Liver (tissue), 9 donors: Measurements from ENCODE around the gene LPO. TPM values are rescaled to one million over a fixed set of nuclear protein-coding genes. Genes with fewer than 3 reads are reported as not detected.

Experiments used
- DNase-seq: peaks from one replicate; pipeline ENCODE4 v3.0.0-alpha.2; 2017; ENCODE audit warnings: low spot score
- H3K27ac ChIP-seq, 2 donors: one replicate each; pipeline ENCODE4 v1.7.0; 2013; ENCODE audit warnings: inconsistent platforms in 2 of 2, low read length in 2 of 2, control low read depth in 1 of 2, low read depth in 1 of 2, mild to moderate bottlenecking in 1 of 2
- H3K27me3 ChIP-seq, 4 donors: one replicate each; pipeline versions ENCODE4 v1.6.1 to v1.7.0; 2013; ENCODE audit warnings: low read length in 3 of 4, inconsistent platforms in 1 of 4, mild to moderate bottlenecking in 1 of 4, moderate library complexity in 1 of 4; ENCODE audit not compliant: control insufficient read depth in 4 of 4, insufficient read depth in 4 of 4
- H3K36me3 ChIP-seq, 4 donors: one replicate each; pipeline versions ENCODE4 v1.6.1 to v1.7.0; 2013; ENCODE audit warnings: low read length in 3 of 4, mild to moderate bottlenecking in 3 of 4, low read depth in 1 of 4, moderate library complexity in 1 of 4; ENCODE audit not compliant: control insufficient read depth in 4 of 4, insufficient read depth in 3 of 4
- H3K4me1 ChIP-seq, 4 donors: one replicate each; pipeline versions ENCODE4 v1.6.1 to v1.7.0; 2013; ENCODE audit warnings: low read length in 3 of 4, mild to moderate bottlenecking in 3 of 4, moderate library complexity in 1 of 4; ENCODE audit not compliant: control insufficient read depth in 4 of 4, insufficient read depth in 4 of 4
- H3K4me3 ChIP-seq, 3 donors: one replicate each; pipeline versions ENCODE4 v1.6.1 to v1.7.0; 2013; ENCODE audit warnings: low read length in 3 of 3, control low read depth in 1 of 3, low read depth in 1 of 3, mild to moderate bottlenecking in 1 of 3
- H3K9ac ChIP-seq, 2 donors: one replicate each; pipeline ENCODE4 v1.7.0; 2013; ENCODE audit warnings: low read length in 2 of 2, mild to moderate bottlenecking in 2 of 2, moderate library complexity in 2 of 2, control low read depth in 1 of 2, low read depth in 1 of 2
- H3K9me3 ChIP-seq, 4 donors: one replicate each; pipeline versions ENCODE4 v1.6.1 to v1.7.0; 2013; ENCODE audit warnings: low read length in 3 of 4; ENCODE audit not compliant: control insufficient read depth in 4 of 4
- ATF3 ChIP-seq: IDR thresholded peaks from 2 replicates; pipeline ENCODE4 v1.6.1; 2016; ENCODE audit warnings: antibody characterized with exemption
- CTCF ChIP-seq: fragments of 150-350 bp; IDR thresholded peaks from 2 replicates; pipeline ENCODE4 v1.5.1; 2017; ENCODE audit warnings: improper control_type of control experiment, low read depth, low read length; ENCODE audit not compliant: missing input control
- EGR1 ChIP-seq, 2 donors: IDR thresholded peaks; 2 replicates each; pipeline ENCODE4 v1.6.1; 2016 to 2018; ENCODE audit warnings: antibody characterized with exemption in 2 of 2, low read depth in 2 of 2
- FOXA1 ChIP-seq: IDR thresholded peaks from 2 replicates; pipeline ENCODE4 v1.6.1; 2016; ENCODE audit warnings: antibody characterized with exemption
- FOXA2 ChIP-seq: IDR thresholded peaks from 2 replicates; pipeline ENCODE4 v1.6.1; 2016; ENCODE audit warnings: antibody characterized with exemption
- GABPA ChIP-seq, 2 donors: IDR thresholded peaks in 1 of 2; conservative IDR thresholded peaks in 1 of 2; 2 replicates each; pipeline ENCODE4 v1.6.1; 2016; ENCODE audit warnings: antibody characterized with exemption in 2 of 2, mild to moderate bottlenecking in 1 of 2, moderate library complexity in 1 of 2
- HNF4G ChIP-seq: IDR thresholded peaks from 2 replicates; pipeline ENCODE4 v1.6.1; 2016; ENCODE audit warnings: antibody characterized with exemption
- JUND ChIP-seq, 2 donors: IDR thresholded peaks; 2 replicates each; pipeline ENCODE4 v1.6.1; 2016; ENCODE audit warnings: antibody characterized with exemption in 2 of 2
- MAX ChIP-seq: IDR thresholded peaks from 2 replicates; pipeline ENCODE4 v1.6.1; 2016; ENCODE audit warnings: antibody characterized with exemption
- NR2F2 ChIP-seq: IDR thresholded peaks from 2 replicates; pipeline ENCODE4 v1.6.1; 2016; ENCODE audit warnings: antibody characterized with exemption
- RAD21 ChIP-seq, 2 donors: IDR thresholded peaks; 2 replicates each; pipeline ENCODE4 v1.6.1; 2016; ENCODE audit warnings: antibody characterized with exemption in 2 of 2, mild to moderate bottlenecking in 2 of 2
- REST ChIP-seq: IDR thresholded peaks from 2 replicates; pipeline ENCODE4 v1.6.1; 2016; ENCODE audit warnings: antibody characterized with exemption, mild to moderate bottlenecking
- RXRA ChIP-seq, 2 donors: IDR thresholded peaks; 2 replicates each; pipeline ENCODE4 v1.6.1; 2017 to 2018; ENCODE audit warnings: antibody characterized with exemption in 2 of 2, mild to moderate bottlenecking in 1 of 2
- SP1 ChIP-seq: IDR thresholded peaks from 2 replicates; pipeline ENCODE4 v1.6.1; 2018; ENCODE audit warnings: antibody characterized with exemption, mild to moderate bottlenecking
- TAF1 ChIP-seq: conservative IDR thresholded peaks from 2 replicates; pipeline ENCODE4 v1.6.1; 2016; ENCODE audit warnings: antibody characterized with exemption, mild to moderate bottlenecking
- YY1 ChIP-seq: IDR thresholded peaks from 2 replicates; pipeline ENCODE4 v1.6.1; 2016; ENCODE audit warnings: antibody characterized with exemption, mild to moderate bottlenecking
- ZBTB33 ChIP-seq: IDR thresholded peaks from 2 replicates; pipeline ENCODE4 v1.6.1; 2016; ENCODE audit warnings: antibody characterized with exemption
- WGBS: extraction: QIAGEN DNeasy Blood & Tissue Kit; methylation state at CpG from one replicate; pipeline ENCODE4 v1.1.7; 2013; 5-methylcytosine and 5-hydroxymethylcytosine counted together
- polyA plus RNA-seq, 2 donors: library from polyadenylated mRNA; stranded (reverse) in 1 of 2; unstranded in 1 of 2; fragments of 200-250 nt in 1 of 2; fragments of >200 nt in 1 of 2; fragmentation: Nextera tagmentation in 1 of 2; extraction: Ambion mirVana in 1 of 2; gene quantifications; one replicate each; pipeline versions ENCODE4 v1.2.1 to v1.2.3, GENCODE V29; 2013 to 2015
- total RNA-seq, 2 donors: library from RNA; depleted of rRNA; stranded (reverse); fragments of >200 nt; gene quantifications; one replicate each; pipeline ENCODE4 v1.2.3, GENCODE V29; 2014
- donor health status: healthy.
- donor health status: healthy.
- donor health status: healthy.
- donor health status: healthy.
- donor health status: healthy.

LPO gene
- total and polyA plus RNA-seq, 4 donors: not detected

- no peak overlapping the region for H3K9ac ChIP-seq
- H3K36me3 ChIP-seq: no peaks in the 10 kb centered on the region
- no peak for TF ChIP-seq ATF3
- H3K27ac ChIP-seq: no peak overlapping the region
- DNase-seq: no peak
- no peaks in the 10 kb centered on the region for H3K9me3 ChIP-seq
- no peaks in the 10 kb centered on the region for H3K4me1 ChIP-seq
- H3K4me3 ChIP-seq: no peak overlapping the region
- H3K27me3 ChIP-seq: no peaks in the 10 kb centered on the region
- WGBS: 43% methylated on average over 3 of the region's 3 CpGs
These were observed 9.7 kb upstream of the LPO start for GRCh38 chr17:58228679-58229078.

GRCh38 chr17:58229384-58229783, 9.0 kb upstream of the LPO start:
- H3K27ac ChIP-seq: no peak overlapping the region
- no peaks in the 10 kb centered on the region for H3K9me3 ChIP-seq
- H3K4me3 ChIP-seq: no peak overlapping the region
- H3K9ac ChIP-seq: no peak overlapping the region
- no peak for DNase-seq
- WGBS: 80% methylated on average over 1 of the region's 1 CpG
- H3K36me3 ChIP-seq: no peaks in the 10 kb centered on the region
- no peaks in the 10 kb centered on the region for H3K4me1 ChIP-seq
- H3K27me3 ChIP-seq: no peaks in the 10 kb centered on the region
- TF ChIP-seq JUND (IDR thresholded peaks at IDR 0.05): no peak
- no peak for TF ChIP-seq TAF1
- no peak for TF ChIP-seq GABPA (IDR thresholded peaks at IDR 0.05 in 1 of 2, conservative IDR thresholded peaks at IDR 0.05 in 1 of 2)
- TF ChIP-seq EGR1 (IDR thresholded peaks at IDR 0.05; ENCODE audit: low read depth in 2 of 2): no peak
- no peak for TF ChIP-seq RAD21 (IDR thresholded peaks at IDR 0.05)
- no peak for TF ChIP-seq ATF3
- TF ChIP-seq FOXA1: no peak
- TF ChIP-seq REST: no peak
- TF ChIP-seq NR2F2: no peak
- no peak for TF ChIP-seq SP1
- no peak for TF ChIP-seq CTCF
- TF ChIP-seq HNF4G: no peak
- TF ChIP-seq YY1: no peak
- TF ChIP-seq FOXA2: no peak
- no peak for TF ChIP-seq MAX
- no peak for TF ChIP-seq RXRA (IDR thresholded peaks at IDR 0.05)
- no peak for TF ChIP-seq ZBTB33
